Prostate gland (tissue), 2 donors: ENCODE data around the gene SSR1. TPM values are rescaled to one million over a fixed set of nuclear protein-coding genes. Genes with fewer than 3 reads are reported as not detected.

ENCODE experiments used
- DNase-seq: peaks from one replicate; pipeline ENCODE4 v3.0.0-alpha.2; 2019; ENCODE audit warnings: low spot score
- H3K27ac ChIP-seq, 2 donors: fragments of 200-600 bp; sonication (generic); 2 replicates each; pipeline ENCODE4 v1.5.1; 2017 to 2019
- H3K27me3 ChIP-seq: fragments of 200-600 bp; sonication (generic); replicated peaks from 2 replicates; pipeline ENCODE4 v1.5.1; 2019; ENCODE audit not compliant: insufficient read depth
- H3K36me3 ChIP-seq, 2 donors: fragments of 200-600 bp; sonication (generic); 1 replicate in 1 of 2; 2 replicates in 1 of 2; pipeline versions ENCODE4 v1.5.1 to v1.8.1; 2017 to 2019
- H3K4me1 ChIP-seq: fragments of 200-600 bp; sonication (generic); replicated peaks from 2 replicates; pipeline ENCODE4 v1.5.1; 2019
- H3K4me3 ChIP-seq, 2 donors: fragments of 200-600 bp; sonication (generic); 2 replicates each; pipeline ENCODE4 v1.5.1; 2017 to 2019
- H3K9me3 ChIP-seq: fragments of 200-600 bp; sonication (generic); 2 replicates; pipeline ENCODE4 v1.5.1; 2017
- POLR2A ChIP-seq: fragments of 450-650 bp; IDR thresholded peaks from one replicate; pipeline ENCODE4 v1.6.1; 2016; ENCODE audit warnings: antibody characterized with exemption, mild to moderate bottlenecking
- POLR2AphosphoS5 ChIP-seq: sonication (generic); formaldehyde crosslinking; IDR thresholded peaks from one replicate; pipeline ENCODE4 v1.6.1; 2017; ENCODE audit warnings: antibody characterized with exemption
- WGBS: methylation state at CpG from one replicate; pipeline ENCODE4 v1.1.5; 2018; 5-methylcytosine and 5-hydroxymethylcytosine counted together
- intact Hi-C: fragments of 100-400 bp; cut with DNase I; formaldehyde crosslinking; loops from one replicate; pipeline ENCODE4 v1.14.2; 2022
- total RNA-seq, 2 donors: library from RNA; depleted of rRNA; stranded (reverse); fragments of >200 nt; gene quantifications; one replicate each; pipeline ENCODE4 v1.1.0, GENCODE V29; 2016
- TF ChIP-seq, protein P1 (sequence below), 4 experiments: fragments of 200-600 bp in 2 of 4; fragments of 450-650 bp in 2 of 4; sonication (generic) in 2 of 4; IDR thresholded peaks; 1 replicate in 3 of 4; 2 replicates in 1 of 4; pipeline ENCODE4 v1.5.1; 2016 to 2019; ENCODE audit warnings: antibody characterized with exemption in 4 of 4, mild to moderate bottlenecking in 2 of 4, moderate library complexity in 2 of 4

SSR1 gene
- total RNA-seq, 2 donors from 2014 or later = 34.3 to 89.5 TPM

DNA sequence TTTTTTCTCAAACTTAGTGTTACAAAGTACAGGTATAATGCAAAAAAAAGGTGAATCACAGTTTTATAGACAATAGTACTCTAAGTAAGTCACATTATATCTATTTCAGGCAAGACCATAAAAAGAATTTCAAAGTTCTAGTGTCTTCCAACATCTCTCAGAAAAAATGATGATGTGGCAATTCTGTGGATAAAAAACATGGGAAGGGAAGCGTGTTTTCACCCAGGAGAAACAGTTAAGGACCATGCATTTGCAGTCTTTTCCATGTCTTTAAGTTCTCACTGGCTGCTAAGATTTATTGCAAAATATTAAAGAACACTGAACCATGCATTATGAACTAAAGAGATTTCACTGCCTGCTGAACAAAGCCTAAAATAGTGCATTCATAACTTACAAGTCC, 1.8 kb downstream of the SSR1 start:
- Histone ChIP-seq H3K27me3 (no peaks in the 10 kb centered on the region), H3K36me3 (no peaks in the 10 kb centered on the region), H3K27ac (no peak overlapping the region), H3K9me3 (no peaks in the 10 kb centered on the region), H3K4me1 (no peaks in the 10 kb centered on the region), H3K4me3 (peak overlapping the region in 1 of 2 donors; percentile 99)
- DNase-seq = no peak
- TF ChIP-seq, protein P1, sequence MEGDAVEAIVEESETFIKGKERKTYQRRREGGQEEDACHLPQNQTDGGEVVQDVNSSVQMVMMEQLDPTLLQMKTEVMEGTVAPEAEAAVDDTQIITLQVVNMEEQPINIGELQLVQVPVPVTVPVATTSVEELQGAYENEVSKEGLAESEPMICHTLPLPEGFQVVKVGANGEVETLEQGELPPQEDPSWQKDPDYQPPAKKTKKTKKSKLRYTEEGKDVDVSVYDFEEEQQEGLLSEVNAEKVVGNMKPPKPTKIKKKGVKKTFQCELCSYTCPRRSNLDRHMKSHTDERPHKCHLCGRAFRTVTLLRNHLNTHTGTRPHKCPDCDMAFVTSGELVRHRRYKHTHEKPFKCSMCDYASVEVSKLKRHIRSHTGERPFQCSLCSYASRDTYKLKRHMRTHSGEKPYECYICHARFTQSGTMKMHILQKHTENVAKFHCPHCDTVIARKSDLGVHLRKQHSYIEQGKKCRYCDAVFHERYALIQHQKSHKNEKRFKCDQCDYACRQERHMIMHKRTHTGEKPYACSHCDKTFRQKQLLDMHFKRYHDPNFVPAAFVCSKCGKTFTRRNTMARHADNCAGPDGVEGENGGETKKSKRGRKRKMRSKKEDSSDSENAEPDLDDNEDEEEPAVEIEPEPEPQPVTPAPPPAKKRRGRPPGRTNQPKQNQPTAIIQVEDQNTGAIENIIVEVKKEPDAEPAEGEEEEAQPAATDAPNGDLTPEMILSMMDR (IDR thresholded peaks at IDR 0.05) = no peak
- TF ChIP-seq POLR2AphosphoS5 = no peak
- intact Hi-C loops = no loop called here
- 75% methylated on average over 1 of the region's 1 CpG for WGBS

DNA sequence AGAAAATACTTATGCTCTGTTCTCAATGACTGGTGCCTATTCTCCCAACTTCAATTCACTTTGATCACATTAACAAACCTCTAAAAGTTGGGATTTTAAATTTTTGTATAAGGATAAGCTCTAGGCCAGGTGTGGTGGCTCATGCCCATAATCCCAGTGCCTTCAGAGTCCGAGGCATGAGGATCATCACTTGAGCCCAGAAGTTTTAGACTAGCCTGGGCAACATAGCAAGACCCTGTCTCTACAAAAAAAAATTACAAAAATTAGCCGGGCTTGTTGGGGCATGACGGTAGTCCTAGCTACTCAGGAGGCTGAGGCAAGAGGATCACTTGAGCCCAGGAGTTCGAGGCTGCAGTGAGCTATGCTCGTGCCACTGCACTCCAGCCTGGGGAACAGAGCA, 3.9 kb downstream of the SSR1 start:
- Histone ChIP-seq H3K36me3 (no peaks in the 10 kb centered on the region), H3K4me3 (no peak overlapping the region), H3K27ac (no peak overlapping the region), H3K27me3 (no peaks in the 10 kb centered on the region), H3K9me3 (no peaks in the 10 kb centered on the region), H3K4me1 (no peaks in the 10 kb centered on the region)
- TF ChIP-seq, protein P1 (IDR thresholded peaks at IDR 0.05) = no peak
- TF ChIP-seq POLR2AphosphoS5 = no peak
- TF ChIP-seq POLR2A = no peak
- DNase-seq = no peak
- WGBS = 97% methylated on average over 5 of the region's 5 CpGs
- intact Hi-C loops = no loop called here

DNA sequence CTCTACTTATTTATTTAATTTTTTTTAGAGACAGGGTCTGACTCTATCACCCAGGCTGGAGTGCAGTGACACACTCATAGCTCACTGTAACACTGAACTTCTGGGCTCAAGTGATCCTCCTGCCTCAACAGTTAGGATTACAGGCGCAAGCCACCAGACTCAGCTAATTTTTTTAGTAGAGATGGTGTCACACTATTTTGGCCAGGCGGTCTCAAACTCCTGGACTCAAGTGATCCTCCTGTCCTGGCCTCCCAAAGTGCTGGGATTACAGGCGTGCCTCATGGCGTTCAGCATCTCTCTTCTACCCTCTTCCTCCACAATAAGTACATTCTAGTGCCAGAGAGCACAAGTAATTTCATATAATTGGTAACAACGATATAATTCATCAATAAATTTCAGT, 5.5 kb downstream of the SSR1 start:
- intact Hi-C loops = no loop called here
- Histone ChIP-seq H3K36me3 (no peaks in the 10 kb centered on the region), H3K27me3 (no peaks in the 10 kb centered on the region), H3K4me3 (no peak overlapping the region), H3K27ac (no peak overlapping the region), H3K9me3 (no peaks in the 10 kb centered on the region), H3K4me1 (no peaks in the 10 kb centered on the region)
- TF ChIP-seq POLR2A (no peak), POLR2AphosphoS5 (no peak)
- TF ChIP-seq, protein P1 (IDR thresholded peaks at IDR 0.05) = no peak
- DNase-seq = no peak
- WGBS = 98% methylated on average over 5 of the region's 5 CpGs

DNA sequence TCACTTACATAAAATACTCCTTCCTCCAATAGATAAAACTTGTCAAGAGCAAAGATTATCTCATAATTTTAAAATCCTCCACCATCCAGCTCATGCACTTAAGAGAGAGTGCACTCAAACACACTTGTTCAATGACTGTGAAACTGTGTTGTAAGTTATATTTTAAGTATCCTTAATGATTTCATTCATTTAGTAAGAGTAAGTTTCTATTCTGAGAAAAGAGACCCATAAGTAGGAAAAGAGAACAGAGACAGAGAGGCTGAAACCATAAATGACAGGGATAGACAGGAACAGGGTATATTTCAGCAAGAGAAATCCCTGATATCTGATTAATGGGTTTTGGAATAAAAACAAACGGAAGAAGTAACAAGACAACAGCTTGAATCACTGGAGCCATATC, 8.2 kb downstream of the SSR1 start:
- no peaks in the 10 kb centered on the region for H3K9me3 ChIP-seq
- no peaks in the 10 kb centered on the region for H3K4me1 ChIP-seq
- TF ChIP-seq POLR2A (no peak), POLR2AphosphoS5 (no peak)
- TF ChIP-seq, protein P1 (IDR thresholded peaks at IDR 0.05) = no peak
- no peak overlapping the region for H3K27ac ChIP-seq
- DNase-seq = no peak
- peaks cover 0 to 14% of the 10 kb centered on the region in 2 donors for H3K36me3 ChIP-seq
- intact Hi-C loops = no loop called here
- H3K4me3 ChIP-seq = no peak overlapping the region
- no peaks in the 10 kb centered on the region for H3K27me3 ChIP-seq
- WGBS = 69% methylated on average over 1 of the region's 1 CpG

DNA sequence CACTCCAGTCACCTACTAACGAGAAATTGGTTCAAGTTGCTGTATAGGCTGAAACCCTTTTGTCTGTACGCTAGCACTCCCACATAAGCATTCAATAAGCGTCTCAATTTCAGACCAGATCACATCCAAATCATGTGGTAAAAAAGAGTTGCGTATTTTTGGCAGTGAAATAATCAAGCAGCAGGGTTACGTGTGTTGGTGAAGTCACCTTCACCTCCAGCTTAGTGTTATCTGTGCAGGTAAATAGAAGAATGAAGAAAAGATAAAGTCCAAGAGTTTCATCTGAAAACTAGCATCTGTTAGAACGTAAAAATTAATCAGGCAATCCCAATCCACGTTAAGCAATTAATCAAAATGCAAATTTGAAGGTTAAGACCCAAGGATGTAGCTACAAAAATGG, 11.3 kb downstream of the SSR1 start:
- DNase-seq = no peak
- Histone ChIP-seq H3K4me3 (no peak overlapping the region), H3K4me1 (no peaks in the 10 kb centered on the region), H3K27ac (no peak overlapping the region), H3K9me3 (no peaks in the 10 kb centered on the region), H3K27me3 (no peaks in the 10 kb centered on the region), H3K36me3 (peaks cover 0 to 14% of the 10 kb centered on the region in 2 donors)
- TF ChIP-seq, protein P1 (IDR thresholded peaks at IDR 0.05) = no peak
- TF ChIP-seq POLR2A = no peak
- TF ChIP-seq POLR2AphosphoS5 = no peak
- WGBS = 87% methylated on average over 7 of the region's 7 CpGs
- intact Hi-C loops = no loop called here
